ENCODE results near the gene RPL22.

Gene RPL22

GRCh38 chr1:6199298-6200187 is at the start of gene RPL22:
TSS of gene RPL22 (minus strand) at chr1:6199595. CDS start at chr1:6199573, 22 bp downstream.
- DNase-seq (ENCODE audit: low spot score) = peak; percentile 97

GRCh38 chr1:6248161-6248776 is 48.9 kb upstream of the RPL22 start:
- no peak for DNase-seq (ENCODE audit: low spot score)

- DNase-seq (ENCODE audit: low spot score) = no peak
Measured at GRCh38 chr1:6247651-6248050, 48.3 kb upstream of the RPL22 start.

GRCh38 chr1:6246497-6247467 is 47.4 kb upstream of the RPL22 start:
- peak; percentile 72 for DNase-seq (ENCODE audit: low spot score)

- peak; percentile 43 for DNase-seq (ENCODE audit: low spot score)
Measured at GRCh38 chr1:6245869-6246496, 46.6 kb upstream of the RPL22 start.

GRCh38 chr1:6245086-6245868 is 45.9 kb upstream of the RPL22 start:
- peak; percentile 75 for DNase-seq (ENCODE audit: low spot score)

GRCh38 chr1:6244401-6245049 is 45.1 kb upstream of the RPL22 start:
- DNase-seq (ENCODE audit: low spot score) = no peak

- DNase-seq (ENCODE audit: low spot score) = no peak
Measured at GRCh38 chr1:6243993-6244392, 44.6 kb upstream of the RPL22 start, which contains the start of gene HES3. TSS of gene HES3 (plus strand) at chr1:6244179. CDS start at chr1:6244366, 187 bp downstream.

- DNase-seq (ENCODE audit: low spot score) = no peak
Measured at GRCh38 chr1:6243053-6243834, 43.8 kb upstream of the RPL22 start.

GRCh38 chr1:6241887-6242740 is 42.7 kb upstream of the RPL22 start:
- no peak for DNase-seq (ENCODE audit: low spot score)

- DNase-seq (ENCODE audit: low spot score) = no peak
Measured at GRCh38 chr1:6241107-6241886, 41.9 kb upstream of the RPL22 start.

GRCh38 chr1:6239950-6240768 is 40.8 kb upstream of the RPL22 start:
- DNase-seq (ENCODE audit: low spot score) = no peak

GRCh38 chr1:6239213-6239752 is 39.9 kb upstream of the RPL22 start:
- DNase-seq (ENCODE audit: low spot score) = no peak

GRCh38 chr1:6237093-6237492 is 37.7 kb upstream of the RPL22 start:
- DNase-seq (ENCODE audit: low spot score) = no peak

- DNase-seq (ENCODE audit: low spot score) = peak; percentile 28
Measured at GRCh38 chr1:6235296-6235677, 35.9 kb upstream of the RPL22 start.

- no peak for DNase-seq (ENCODE audit: low spot score)
Measured at GRCh38 chr1:6234502-6235295, 35.3 kb upstream of the RPL22 start.
